OCI-LY1 (cell line): ENCODE measurements around the gene PDZD2.

Experiments
- H2AFZ ChIP-seq: fragments of 200-600 bp; sonication (generic), shearing (Covaris generic); 2 replicates; pipeline ENCODE4 v1.6.0; 2014; ENCODE audit warnings: antibody characterized with exemption, mild to moderate bottlenecking, low read length
- H3F3A ChIP-seq: fragments of 200-600 bp; sonication (generic), shearing (Covaris generic); 2 replicates; pipeline ENCODE4 v1.6.0; 2014; ENCODE audit warnings: mild to moderate bottlenecking, antibody characterized with exemption, low read length, moderate library complexity; ENCODE audit not compliant: insufficient read depth
- H3K27ac ChIP-seq: fragments of 200-600 bp; sonication (generic); 2 replicates; pipeline ENCODE4 v1.5.1; 2014; ENCODE audit warnings: low read length, mixed run types, mild to moderate bottlenecking, low read depth; ENCODE audit not compliant: poor library complexity, severe bottlenecking
- H3K27me3 ChIP-seq: fragments of 200-600 bp; sonication (generic); 2 replicates; pipeline ENCODE4 v1.6.0; 2014; ENCODE audit warnings: antibody characterized with exemption, mild to moderate bottlenecking, low read length, moderate library complexity; ENCODE audit not compliant: insufficient read depth
- H3K36me3 ChIP-seq: fragments of 200-600 bp; sonication (generic); 2 replicates; pipeline ENCODE4 v1.6.1; 2014; ENCODE audit warnings: mild to moderate bottlenecking, antibody characterized with exemption, low read length, moderate library complexity, mixed read lengths; ENCODE audit not compliant: insufficient read depth
- H3K4me1 ChIP-seq: fragments of 200-600 bp; sonication (generic); 2 replicates; pipeline ENCODE4 v1.5.1; 2014; ENCODE audit warnings: mild to moderate bottlenecking, low read length, moderate library complexity; ENCODE audit not compliant: insufficient read depth, severe bottlenecking
- H3K4me2 ChIP-seq: fragments of 200-600 bp; sonication (generic), shearing (Covaris generic); 2 replicates; pipeline ENCODE4 v1.6.1; 2014; ENCODE audit warnings: low read length
- H3K4me3 ChIP-seq: fragments of 200-600 bp; sonication (generic); 2 replicates; pipeline ENCODE4 v1.5.1; 2014; ENCODE audit warnings: low read length, low read depth, mild to moderate bottlenecking, mixed read lengths; ENCODE audit not compliant: poor library complexity, severe bottlenecking
- H3K79me2 ChIP-seq: fragments of 200-600 bp; shearing (Covaris generic); 2 replicates; pipeline ENCODE4 v1.6.1; 2016; ENCODE audit warnings: mixed run types, low read length, mixed read lengths; ENCODE audit not compliant: insufficient read depth
- H3K9ac ChIP-seq: fragments of 200-600 bp; sonication (generic), shearing (Covaris generic); 2 replicates; pipeline ENCODE4 v1.6.1; 2014; ENCODE audit warnings: mild to moderate bottlenecking, low read length, mixed read lengths
- H3K9me2 ChIP-seq: fragments of 200-600 bp; sonication (generic), shearing (Covaris generic); 2 replicates; pipeline ENCODE4 v1.6.1; 2014; ENCODE audit warnings: low read depth, mild to moderate bottlenecking, low read length, mixed read lengths
- H3K9me3 ChIP-seq: fragments of 200-600 bp; shearing (Covaris generic); 2 replicates; pipeline ENCODE4 v1.6.1; 2014; ENCODE audit warnings: low read length, mixed read lengths
- H4K20me1 ChIP-seq: fragments of 200-600 bp; sonication (generic), shearing (Covaris generic); 2 replicates; pipeline ENCODE4 v1.6.0; 2016; ENCODE audit warnings: mild to moderate bottlenecking, low read length; ENCODE audit not compliant: insufficient read depth
- EZH2 ChIP-seq: fragments of 200-600 bp; sonication (generic), shearing (Covaris generic); IDR thresholded peaks from 2 replicates; pipeline ENCODE4 v1.8.0; 2017; ENCODE audit warnings: borderline replicate concordance, mixed run types, mild to moderate bottlenecking, antibody characterized with exemption, low read length, moderate library complexity, mixed read lengths
- TF ChIP-seq, protein P1 (sequence below): fragments of 200-600 bp; sonication (generic), shearing (Covaris generic); IDR thresholded peaks from 2 replicates; pipeline ENCODE4 v1.5.1; 2017; ENCODE audit warnings: mild to moderate bottlenecking, antibody characterized with exemption, low read length, moderate library complexity, mixed read lengths

Gene PDZD2

DNA sequence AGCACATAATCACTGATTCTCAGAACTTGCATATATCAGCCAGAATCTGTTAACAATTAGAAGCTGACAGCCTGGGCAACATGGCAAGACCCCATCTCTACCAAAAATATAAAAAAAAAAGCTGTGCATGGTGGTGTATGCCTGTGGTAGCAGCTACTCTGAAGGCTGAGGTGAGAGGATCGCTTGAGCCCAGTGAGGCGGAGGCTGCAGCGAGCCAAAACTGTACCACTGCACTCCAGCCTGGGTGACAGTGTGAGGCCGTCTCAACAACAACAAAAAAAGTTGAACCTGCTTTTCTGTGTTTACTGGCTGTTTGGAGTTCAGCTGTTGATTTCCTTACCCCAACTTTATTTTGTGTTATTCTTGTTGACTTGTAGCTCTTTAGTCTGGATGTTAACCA is 468.4 kb downstream of the PDZD2 start:
- no peaks in the 10 kb centered on the region for H4K20me1 ChIP-seq
- H3F3A ChIP-seq, result peaks cover 5% of the 10 kb centered on the region; the same call in 1 of the 2 replicates
- H3K36me3 ChIP-seq, result peaks cover 82% of the 10 kb centered on the region
- no peak overlapping the region for H3K4me2 ChIP-seq
- H3K79me2 ChIP-seq, result no peaks in the 10 kb centered on the region
- H3K4me3 ChIP-seq, result no peak overlapping the region
- no peaks in the 10 kb centered on the region for H3K9me3 ChIP-seq
- H2AFZ ChIP-seq, result no peak overlapping the region
- no peaks in the 10 kb centered on the region for H3K4me1 ChIP-seq
- TF ChIP-seq, protein P1, sequence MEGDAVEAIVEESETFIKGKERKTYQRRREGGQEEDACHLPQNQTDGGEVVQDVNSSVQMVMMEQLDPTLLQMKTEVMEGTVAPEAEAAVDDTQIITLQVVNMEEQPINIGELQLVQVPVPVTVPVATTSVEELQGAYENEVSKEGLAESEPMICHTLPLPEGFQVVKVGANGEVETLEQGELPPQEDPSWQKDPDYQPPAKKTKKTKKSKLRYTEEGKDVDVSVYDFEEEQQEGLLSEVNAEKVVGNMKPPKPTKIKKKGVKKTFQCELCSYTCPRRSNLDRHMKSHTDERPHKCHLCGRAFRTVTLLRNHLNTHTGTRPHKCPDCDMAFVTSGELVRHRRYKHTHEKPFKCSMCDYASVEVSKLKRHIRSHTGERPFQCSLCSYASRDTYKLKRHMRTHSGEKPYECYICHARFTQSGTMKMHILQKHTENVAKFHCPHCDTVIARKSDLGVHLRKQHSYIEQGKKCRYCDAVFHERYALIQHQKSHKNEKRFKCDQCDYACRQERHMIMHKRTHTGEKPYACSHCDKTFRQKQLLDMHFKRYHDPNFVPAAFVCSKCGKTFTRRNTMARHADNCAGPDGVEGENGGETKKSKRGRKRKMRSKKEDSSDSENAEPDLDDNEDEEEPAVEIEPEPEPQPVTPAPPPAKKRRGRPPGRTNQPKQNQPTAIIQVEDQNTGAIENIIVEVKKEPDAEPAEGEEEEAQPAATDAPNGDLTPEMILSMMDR, result no peak
- TF ChIP-seq EZH2, result no peak
- no peak overlapping the region for H3K27ac ChIP-seq
- no peaks in the 10 kb centered on the region for H3K27me3 ChIP-seq
- H3K9me2 ChIP-seq, result no peaks in the 10 kb centered on the region
- H3K9ac ChIP-seq, result no peak overlapping the region

DNA sequence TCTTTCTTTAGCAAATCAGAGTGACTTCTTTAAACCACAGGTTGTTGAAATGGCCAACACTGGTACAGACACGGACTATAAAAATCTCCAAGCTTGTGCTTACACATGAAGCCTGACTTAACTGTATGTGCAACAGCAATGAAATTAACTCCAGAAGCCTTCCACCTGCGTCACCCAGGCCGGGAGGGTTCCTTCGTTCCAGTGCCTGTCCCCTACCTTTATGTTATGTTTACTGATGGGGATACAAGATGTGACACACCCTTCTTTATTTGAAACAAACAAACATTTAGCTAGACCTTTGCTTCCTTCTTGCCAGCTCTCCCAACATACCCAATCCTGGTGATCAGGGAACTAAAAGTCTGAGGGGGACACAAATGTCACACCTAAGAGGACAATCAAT is 469.2 kb downstream of the PDZD2 start:
- Histone ChIP-seq H3K9ac (no peak overlapping the region), H3K4me1 (no peaks in the 10 kb centered on the region), H3K4me3 (no peak overlapping the region), H3K9me2 (no peaks in the 10 kb centered on the region), H2AFZ (no peak overlapping the region), H3K27ac (no peak overlapping the region), H3F3A (peaks cover 5% of the 10 kb centered on the region; the same call in 1 of the 2 replicates), H3K36me3 (peaks cover 80% of the 10 kb centered on the region), H3K27me3 (no peaks in the 10 kb centered on the region), H4K20me1 (no peaks in the 10 kb centered on the region), H3K9me3 (no peaks in the 10 kb centered on the region), H3K79me2 (no peaks in the 10 kb centered on the region), H3K4me2 (no peak overlapping the region)
- no peak for TF ChIP-seq EZH2
- TF ChIP-seq, protein P1, result no peak

DNA sequence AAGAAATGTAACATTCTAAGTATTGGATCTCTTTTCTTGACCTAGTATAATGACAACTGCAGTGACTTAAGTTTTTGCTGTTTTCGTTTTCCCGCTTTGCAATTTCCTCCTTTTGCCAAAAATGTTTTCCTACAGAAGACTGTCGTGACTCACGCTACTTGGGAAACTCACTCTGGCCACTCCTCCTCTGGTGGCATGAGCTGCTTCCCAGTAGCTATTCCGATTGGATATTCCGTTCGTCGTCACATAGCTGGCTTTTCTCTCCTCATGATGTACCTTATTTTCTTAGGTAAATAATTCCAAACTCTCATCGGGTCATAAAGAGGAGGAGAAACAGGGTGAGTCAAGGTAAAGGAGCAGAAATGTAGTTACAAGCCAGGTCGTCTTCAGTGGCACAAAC is 470.3 kb downstream of the PDZD2 start:
- no peak overlapping the region for H2AFZ ChIP-seq
- H3K9me3 ChIP-seq, result no peaks in the 10 kb centered on the region
- H3K27ac ChIP-seq, result no peak overlapping the region
- H3K4me3 ChIP-seq, result no peak overlapping the region
- no peaks in the 10 kb centered on the region for H3K9me2 ChIP-seq
- no peak for TF ChIP-seq EZH2
- TF ChIP-seq, protein P1, result no peak
- H3K36me3 ChIP-seq, result peaks cover 82% of the 10 kb centered on the region
- H3K27me3 ChIP-seq, result no peaks in the 10 kb centered on the region
- H3K4me2 ChIP-seq, result no peak overlapping the region
- H3K4me1 ChIP-seq, result no peaks in the 10 kb centered on the region
- no peaks in the 10 kb centered on the region for H4K20me1 ChIP-seq
- H3F3A ChIP-seq, result peaks cover 5% of the 10 kb centered on the region; the same call in 1 of the 2 replicates
- H3K79me2 ChIP-seq, result no peaks in the 10 kb centered on the region
- H3K9ac ChIP-seq, result no peak overlapping the region
